ENCODE measurements around the gene FABP1. TPM values are rescaled to one million over a fixed set of nuclear protein-coding genes. Genes with fewer than 3 reads are reported as not detected.

Gene FABP1
- total RNA-seq, 4 donors from 2014 or later, result 598 to 2,513 (median 1,116) TPM

- no peak for DNase-seq
- no peaks in the 10 kb centered on the region for H3K36me3 ChIP-seq
- no peaks in the 10 kb centered on the region for H3K27me3 ChIP-seq
- no peaks in the 10 kb centered on the region for H3K9me3 ChIP-seq
- H3K27ac ChIP-seq, result no peak overlapping the region
- TF ChIP-seq, protein P1, sequence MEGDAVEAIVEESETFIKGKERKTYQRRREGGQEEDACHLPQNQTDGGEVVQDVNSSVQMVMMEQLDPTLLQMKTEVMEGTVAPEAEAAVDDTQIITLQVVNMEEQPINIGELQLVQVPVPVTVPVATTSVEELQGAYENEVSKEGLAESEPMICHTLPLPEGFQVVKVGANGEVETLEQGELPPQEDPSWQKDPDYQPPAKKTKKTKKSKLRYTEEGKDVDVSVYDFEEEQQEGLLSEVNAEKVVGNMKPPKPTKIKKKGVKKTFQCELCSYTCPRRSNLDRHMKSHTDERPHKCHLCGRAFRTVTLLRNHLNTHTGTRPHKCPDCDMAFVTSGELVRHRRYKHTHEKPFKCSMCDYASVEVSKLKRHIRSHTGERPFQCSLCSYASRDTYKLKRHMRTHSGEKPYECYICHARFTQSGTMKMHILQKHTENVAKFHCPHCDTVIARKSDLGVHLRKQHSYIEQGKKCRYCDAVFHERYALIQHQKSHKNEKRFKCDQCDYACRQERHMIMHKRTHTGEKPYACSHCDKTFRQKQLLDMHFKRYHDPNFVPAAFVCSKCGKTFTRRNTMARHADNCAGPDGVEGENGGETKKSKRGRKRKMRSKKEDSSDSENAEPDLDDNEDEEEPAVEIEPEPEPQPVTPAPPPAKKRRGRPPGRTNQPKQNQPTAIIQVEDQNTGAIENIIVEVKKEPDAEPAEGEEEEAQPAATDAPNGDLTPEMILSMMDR (IDR thresholded peaks at IDR 0.05), result no peak
- TF ChIP-seq POLR2A (IDR thresholded peaks at IDR 0.05), result no peak
- no peaks in the 10 kb centered on the region for H3K4me1 ChIP-seq
- no peak overlapping the region for H3K4me3 ChIP-seq
These were observed 13.0 kb downstream of the FABP1 start for GRCh38 chr2:88114889-88115288.

DNA sequence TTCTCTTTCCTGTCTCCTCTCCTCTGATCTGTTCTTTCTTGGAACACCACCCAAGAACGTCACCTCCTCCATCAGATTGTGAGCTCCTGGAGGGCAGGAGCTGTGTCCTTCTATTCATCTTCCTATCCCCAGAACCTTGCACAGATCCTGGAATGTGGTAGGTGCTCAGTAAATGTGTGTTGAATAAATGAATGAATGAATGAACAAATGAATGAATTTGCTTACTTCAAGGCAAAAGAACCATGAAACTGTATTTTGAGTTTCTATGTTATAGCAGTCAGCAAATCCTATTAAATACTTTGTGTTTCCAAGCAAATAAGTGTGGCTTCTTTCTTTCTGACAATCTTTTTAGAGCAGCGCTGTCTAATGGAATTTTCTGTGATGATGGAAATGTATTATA is 14.8 kb downstream of the FABP1 start:
- Histone ChIP-seq H3K9me3 (no peaks in the 10 kb centered on the region), H3K27ac (no peak overlapping the region), H3K4me1 (no peaks in the 10 kb centered on the region), H3K27me3 (no peaks in the 10 kb centered on the region), H3K4me3 (no peak overlapping the region), H3K36me3 (no peaks in the 10 kb centered on the region)
- TF ChIP-seq, protein P1 (IDR thresholded peaks at IDR 0.05), result no peak
- TF ChIP-seq POLR2A (IDR thresholded peaks at IDR 0.05), result no peak
- DNase-seq, result no peak

- H3K4me1 ChIP-seq, result no peaks in the 10 kb centered on the region
- no peaks in the 10 kb centered on the region for H3K27me3 ChIP-seq
- no peak overlapping the region for H3K27ac ChIP-seq
- no peak for DNase-seq
- no peaks in the 10 kb centered on the region for H3K36me3 ChIP-seq
- no peak overlapping the region for H3K4me3 ChIP-seq
- H3K9me3 ChIP-seq, result no peaks in the 10 kb centered on the region
- no peak for TF ChIP-seq POLR2A (IDR thresholded peaks at IDR 0.05)
- TF ChIP-seq, protein P1 (IDR thresholded peaks at IDR 0.05), result no peak
These were observed 17.0 kb downstream of the FABP1 start for GRCh38 chr2:88110830-88111229.

DNA sequence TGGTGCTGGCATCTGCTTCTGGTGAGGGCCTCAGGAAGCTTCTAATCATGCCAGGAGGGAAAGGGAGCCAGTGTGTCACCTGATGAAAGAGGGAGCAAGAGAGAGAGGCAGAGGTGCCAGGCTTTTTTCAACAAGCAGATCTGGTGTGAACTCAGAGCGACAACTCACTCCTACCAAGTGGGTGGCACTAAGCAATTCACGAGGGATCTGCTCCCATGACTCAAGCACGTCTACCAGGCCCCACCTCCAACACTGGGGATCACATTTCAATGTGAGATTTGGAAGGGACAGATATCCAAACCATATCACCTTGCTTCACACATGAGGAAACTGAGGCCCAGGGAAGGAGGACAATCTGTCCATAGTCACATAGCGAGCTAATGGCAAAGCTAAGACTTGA is 19.1 kb downstream of the FABP1 start:
- no peak overlapping the region for H3K27ac ChIP-seq

DNA sequence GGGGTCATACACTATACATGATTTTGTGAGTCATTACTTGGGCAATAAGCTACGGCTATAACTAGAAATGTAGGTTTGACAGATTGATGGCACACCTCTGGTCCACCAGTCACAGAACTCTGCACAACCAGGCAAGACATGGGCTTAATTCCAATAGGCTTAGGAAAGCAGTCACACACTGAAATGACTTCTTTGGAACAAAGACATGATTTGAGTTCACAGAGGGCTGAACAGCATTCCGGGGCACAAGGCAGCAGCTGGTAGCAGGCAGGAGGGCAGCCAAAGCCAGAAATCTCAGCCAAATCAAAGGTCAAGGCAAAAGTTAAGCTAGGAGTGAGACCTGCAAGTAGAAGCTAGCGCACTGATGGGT is 27.4 kb downstream of the FABP1 start:
- H3K36me3 ChIP-seq, result no peaks in the 10 kb centered on the region
- no peaks in the 10 kb centered on the region for H3K9me3 ChIP-seq
- H3K4me3 ChIP-seq, result no peak overlapping the region
- H3K4me1 ChIP-seq, result no peaks in the 10 kb centered on the region
- TF ChIP-seq POLR2A (IDR thresholded peaks at IDR 0.05), result no peak
- TF ChIP-seq, protein P1 (IDR thresholded peaks at IDR 0.05), result no peak
- H3K27ac ChIP-seq, result no peak overlapping the region
- no peaks in the 10 kb centered on the region for H3K27me3 ChIP-seq
- DNase-seq, result no peak

More for the DNA sequence above, 19.1 kb downstream of the FABP1 start:
- no peaks in the 10 kb centered on the region for H3K27me3 ChIP-seq
- no peak for TF ChIP-seq POLR2A (IDR thresholded peaks at IDR 0.05)
- TF ChIP-seq, protein P1 (IDR thresholded peaks at IDR 0.05), result no peak
- no peak for DNase-seq
- no peak overlapping the region for H3K4me3 ChIP-seq
- no peaks in the 10 kb centered on the region for H3K4me1 ChIP-seq
- H3K9me3 ChIP-seq, result no peaks in the 10 kb centered on the region
- no peaks in the 10 kb centered on the region for H3K36me3 ChIP-seq

Measured in Peyer's patch (tissue), 4 donors.